Measurements from ENCODE around the gene KY.
"Not testable (repeated sequence)": the region's sequence is repeated elsewhere in the genome, so short reads cannot be mapped to it uniquely, and the experiment has no call there.

The KY gene

GRCh38 chr3:134605556-134605955 lies 45.3 kb downstream of the KY start:
- in situ Hi-C loops (cut with HindIII; ENCODE audit: low sequenced_read_pairs), result no loop called here

- in situ Hi-C loops (cut with HindIII; ENCODE audit: low sequenced_read_pairs), result no loop called here
Observed at GRCh38 chr3:134603956-134604355, 46.9 kb downstream of the KY start.

GRCh38 chr3:134603480-134603879 lies 47.3 kb downstream of the KY start:
- in situ Hi-C loops (cut with HindIII; ENCODE audit: low sequenced_read_pairs), result no loop called here

- in situ Hi-C loops (cut with HindIII; ENCODE audit: low sequenced_read_pairs), result no loop called here
Observed at GRCh38 chr3:134602440-134602814, 48.4 kb downstream of the KY start.

GRCh38 chr3:134601539-134602439 lies 49.0 kb downstream of the KY start:
- in situ Hi-C loops (cut with HindIII; ENCODE audit: low sequenced_read_pairs), result no loop called here

- in situ Hi-C loops (cut with HindIII; ENCODE audit: low sequenced_read_pairs), result no loop called here
Observed at GRCh38 chr3:134600685-134601463, 49.9 kb downstream of the KY start.

- in situ Hi-C loops (cut with HindIII; ENCODE audit: low sequenced_read_pairs), result no loop called here
Observed at GRCh38 chr3:134600206-134600605, 50.6 kb downstream of the KY start.

- in situ Hi-C loops (cut with HindIII; ENCODE audit: low sequenced_read_pairs), result no loop called here
Observed at GRCh38 chr3:134598763-134599545, 51.9 kb downstream of the KY start.

GRCh38 chr3:134597390-134597970 lies 53.3 kb downstream of the KY start:
- in situ Hi-C loops (cut with HindIII; ENCODE audit: low sequenced_read_pairs), result no loop called here

GRCh38 chr3:134594986-134595385 lies 55.8 kb downstream of the KY start:
- in situ Hi-C loops (cut with HindIII; ENCODE audit: low sequenced_read_pairs), result not testable (repeated sequence)

GRCh38 chr3:134594331-134594741 lies 56.5 kb downstream of the KY start:
- in situ Hi-C loops (cut with HindIII; ENCODE audit: low sequenced_read_pairs), result no loop called here

- in situ Hi-C loops (cut with HindIII; ENCODE audit: low sequenced_read_pairs), result no loop called here
Observed at GRCh38 chr3:134592806-134593205, 58.0 kb downstream of the KY start.

- in situ Hi-C loops (cut with HindIII; ENCODE audit: low sequenced_read_pairs), result no loop called here
Observed at GRCh38 chr3:134590766-134591165, 60.1 kb downstream of the KY start.

- in situ Hi-C loops (cut with HindIII; ENCODE audit: low sequenced_read_pairs), result no loop called here
Observed at GRCh38 chr3:134579141-134579665, 71.6 kb downstream of the KY start.

GRCh38 chr3:134576831-134577230 lies 74.0 kb downstream of the KY start:
- in situ Hi-C loops (cut with HindIII; ENCODE audit: low sequenced_read_pairs), result no loop called here

GRCh38 chr3:134576426-134576825 lies 74.4 kb downstream of the KY start:
- in situ Hi-C loops (cut with HindIII; ENCODE audit: low sequenced_read_pairs), result no loop called here

- in situ Hi-C loops (cut with HindIII; ENCODE audit: low sequenced_read_pairs), result not testable (repeated sequence)
Observed at GRCh38 chr3:134569899-134570298, 80.9 kb downstream of the KY start.

- in situ Hi-C loops (cut with HindIII; ENCODE audit: low sequenced_read_pairs), result no loop called here
Observed at GRCh38 chr3:134568790-134569189, 82.0 kb downstream of the KY start.

GRCh38 chr3:134567605-134568004 lies 83.2 kb downstream of the KY start:
- in situ Hi-C loops (cut with HindIII; ENCODE audit: low sequenced_read_pairs), result no loop called here

- in situ Hi-C loops (cut with HindIII; ENCODE audit: low sequenced_read_pairs), result no loop called here
Observed at GRCh38 chr3:134564991-134565390, 85.8 kb downstream of the KY start.

- in situ Hi-C loops (cut with HindIII; ENCODE audit: low sequenced_read_pairs), result no loop called here
Observed at GRCh38 chr3:134563601-134564000, 87.2 kb downstream of the KY start.

Measured in DLD1 (cell line).